ENCODE data around the gene STXBP1.
"Not testable (repeated sequence)": the region's sequence is repeated elsewhere in the genome, so short reads cannot be mapped to it uniquely, and the experiment has no call there.

Gene STXBP1

DNA sequence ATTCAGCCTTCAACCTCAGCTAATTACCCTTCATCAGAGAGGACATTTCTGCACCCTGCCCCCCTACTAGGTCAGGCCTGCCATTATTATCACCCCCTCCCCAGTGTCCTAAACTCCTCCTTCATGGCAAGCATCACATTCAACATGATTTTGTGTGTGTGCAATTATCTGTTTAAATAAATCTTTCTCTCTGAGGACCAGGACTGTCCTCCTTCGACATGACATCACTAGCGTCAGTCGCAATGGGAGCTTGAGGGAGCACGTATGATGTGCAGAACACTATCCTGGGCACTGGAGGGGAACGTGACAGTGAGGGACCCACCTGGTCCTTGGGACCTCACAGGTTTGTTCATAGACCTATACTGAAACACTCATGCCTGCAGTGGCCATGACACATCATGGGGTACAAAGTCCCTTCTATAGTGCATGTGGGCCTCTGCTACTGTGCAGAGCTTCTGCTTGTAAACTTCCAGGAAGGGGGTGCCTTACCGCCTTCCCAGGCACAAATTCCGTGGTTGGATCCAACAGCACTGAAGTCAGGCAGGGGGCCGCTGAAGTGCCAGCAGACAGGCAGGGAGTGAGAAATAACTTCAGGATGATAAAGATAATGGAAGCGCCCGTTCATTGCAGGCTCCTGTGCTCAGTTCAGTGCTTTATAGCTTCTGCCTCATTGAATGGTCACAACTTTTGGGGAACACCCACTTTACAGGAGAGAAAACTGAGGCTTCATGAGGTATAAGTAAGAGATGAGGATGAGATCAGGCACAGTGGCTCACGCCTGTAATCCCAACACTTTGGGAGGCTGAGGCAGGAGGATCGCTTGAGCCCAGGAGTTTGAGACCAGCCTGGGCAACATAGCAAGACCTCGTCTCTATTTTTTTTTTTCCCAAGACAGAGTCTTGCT lies 36.0 kb upstream of the STXBP1 start:
- no peak for DNase-seq (ENCODE audit: low read depth)
- H3K4me3 ChIP-seq (ENCODE audit: low read depth, low read length) = no peak overlapping the region

GRCh38 chr9:127577194-127577593 lies 34.9 kb upstream of the STXBP1 start:
- not testable (repeated sequence) for DNase-seq (ENCODE audit: low read depth); H3K4me3 ChIP-seq (ENCODE audit: low read depth, low read length)

GRCh38 chr9:127578627-127578951 lies 33.5 kb upstream of the STXBP1 start:
- DNase-seq (ENCODE audit: low read depth) = no peak
- H3K4me3 ChIP-seq (ENCODE audit: low read depth, low read length) = peak overlapping the region; percentile 32

DNA sequence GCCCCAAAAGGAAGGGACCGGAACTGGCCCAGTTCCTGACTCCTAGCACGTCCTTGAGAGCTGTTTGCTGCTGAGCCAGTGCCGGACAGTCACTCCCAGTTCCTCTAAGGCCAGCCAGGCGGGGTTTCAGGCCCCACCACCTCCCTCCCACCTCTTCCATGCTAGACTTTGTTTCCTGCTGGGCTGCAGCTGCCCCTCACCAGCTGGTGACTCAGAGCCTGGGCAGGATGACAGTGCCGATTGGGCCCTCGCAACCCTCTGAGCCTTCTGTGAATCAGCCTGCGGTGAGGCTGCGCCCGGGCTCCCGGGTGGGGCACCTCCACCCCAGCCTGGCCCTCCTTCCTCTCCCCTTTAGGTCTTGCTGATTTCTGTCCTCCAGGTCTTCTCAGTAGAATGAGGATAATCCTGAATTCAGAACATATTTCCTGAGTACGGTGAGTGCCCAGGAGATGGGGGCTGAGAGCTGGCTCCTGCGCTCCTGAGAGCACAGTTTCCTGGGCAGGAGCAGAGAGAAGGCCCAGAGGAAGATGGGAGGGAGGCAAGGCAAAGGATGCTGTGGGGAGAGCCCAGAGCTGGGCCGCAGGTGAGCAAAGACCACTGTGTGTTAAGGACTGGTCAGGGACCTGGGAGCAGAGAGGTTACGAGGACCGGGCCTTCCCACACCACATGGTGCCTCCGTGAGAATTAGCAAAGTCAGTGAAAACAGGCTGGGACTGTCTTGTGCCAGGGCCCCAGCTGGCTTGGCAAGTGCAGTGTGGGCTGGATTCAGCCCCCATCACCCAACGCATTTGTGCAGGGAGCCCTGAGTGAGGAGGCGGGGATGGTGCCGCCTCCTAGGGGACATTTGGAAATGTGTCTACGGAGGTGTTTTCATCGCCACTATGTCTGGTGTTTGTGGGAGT lies 32.9 kb upstream of the STXBP1 start:
- peak overlapping the region; percentile 45 for H3K4me3 ChIP-seq (ENCODE audit: low read depth, low read length)
- DNase-seq (ENCODE audit: low read depth) = peak; percentile 93

DNA sequence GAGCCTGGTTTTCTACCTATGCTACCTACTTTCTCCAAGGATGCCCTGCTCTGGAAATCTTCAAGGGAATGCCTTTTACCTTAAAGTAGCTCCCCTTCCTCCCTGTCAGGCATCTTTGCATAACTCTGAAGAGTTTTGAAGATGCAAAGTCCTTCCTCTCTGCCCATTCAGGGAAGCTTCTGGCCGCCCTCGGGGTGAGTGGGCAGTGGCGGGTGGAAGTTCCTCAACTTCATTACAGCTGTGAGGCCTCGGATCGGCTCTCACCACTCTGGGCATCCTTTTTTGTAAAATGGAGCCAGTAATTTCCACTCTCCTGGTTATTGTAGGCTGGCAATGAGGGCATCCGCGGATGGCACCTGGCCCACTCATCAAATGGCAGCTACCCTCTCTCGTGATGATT lies 31.7 kb upstream of the STXBP1 start:
- no peak for DNase-seq (ENCODE audit: low read depth)
- H3K4me3 ChIP-seq (ENCODE audit: low read depth, low read length) = no peak overlapping the region

- H3K4me3 ChIP-seq (ENCODE audit: low read depth, low read length) = no peak overlapping the region
- no peak for DNase-seq (ENCODE audit: low read depth)
These were observed 31.1 kb upstream of the STXBP1 start for GRCh38 chr9:127580879-127581475.

DNA sequence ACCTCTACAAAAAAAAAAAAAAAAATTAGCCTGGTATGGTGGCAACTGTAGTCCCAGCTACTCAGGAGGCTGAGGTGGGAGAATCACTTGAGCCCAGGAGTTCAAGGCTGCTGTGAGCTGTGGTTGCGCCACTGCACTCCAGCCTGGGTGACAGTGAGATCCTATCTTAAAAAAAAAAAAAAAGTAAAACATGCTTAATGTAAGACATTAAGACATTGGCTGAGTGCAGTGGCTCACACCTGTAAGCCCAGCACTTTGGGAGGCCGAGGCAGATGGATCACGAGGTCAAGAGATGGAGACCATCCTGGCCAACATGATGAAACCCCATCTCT lies 27.6 kb upstream of the STXBP1 start:
- DNase-seq (ENCODE audit: low read depth); H3K4me3 ChIP-seq (ENCODE audit: low read depth, low read length): not testable (repeated sequence)

DNA sequence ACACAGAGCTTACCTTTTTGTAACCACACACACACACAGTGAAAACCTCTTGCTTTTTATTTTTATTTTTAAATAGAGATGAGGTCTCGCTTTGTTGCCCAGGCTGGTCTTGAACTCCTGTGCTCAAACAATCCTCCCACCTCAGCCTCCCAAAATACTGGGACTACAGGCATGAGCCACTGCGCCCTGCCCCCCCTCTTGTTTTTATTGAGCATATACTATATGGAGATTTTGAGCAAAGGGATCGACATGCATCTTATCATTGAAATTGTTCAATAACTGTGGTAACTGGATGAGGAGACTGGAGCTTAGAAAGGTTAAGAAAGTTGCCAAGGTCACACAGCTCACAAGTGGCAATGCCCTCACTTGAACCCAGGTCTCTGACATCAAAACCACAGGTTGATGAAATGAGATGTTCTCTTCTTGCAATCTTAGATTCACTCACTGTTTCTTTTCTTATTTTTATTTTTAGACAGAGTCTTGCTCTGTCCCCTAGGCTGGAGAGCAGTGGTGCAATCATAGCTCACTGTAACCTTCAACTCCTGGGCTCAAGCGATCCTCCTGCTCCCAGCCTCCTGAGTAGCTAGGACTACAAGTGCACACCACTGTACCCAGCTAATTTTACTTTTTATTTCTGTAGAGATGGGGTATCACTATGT lies 26.8 kb upstream of the STXBP1 start:
- no peak for DNase-seq (ENCODE audit: low read depth)
- no peak overlapping the region for H3K4me3 ChIP-seq (ENCODE audit: low read depth, low read length)

DNA sequence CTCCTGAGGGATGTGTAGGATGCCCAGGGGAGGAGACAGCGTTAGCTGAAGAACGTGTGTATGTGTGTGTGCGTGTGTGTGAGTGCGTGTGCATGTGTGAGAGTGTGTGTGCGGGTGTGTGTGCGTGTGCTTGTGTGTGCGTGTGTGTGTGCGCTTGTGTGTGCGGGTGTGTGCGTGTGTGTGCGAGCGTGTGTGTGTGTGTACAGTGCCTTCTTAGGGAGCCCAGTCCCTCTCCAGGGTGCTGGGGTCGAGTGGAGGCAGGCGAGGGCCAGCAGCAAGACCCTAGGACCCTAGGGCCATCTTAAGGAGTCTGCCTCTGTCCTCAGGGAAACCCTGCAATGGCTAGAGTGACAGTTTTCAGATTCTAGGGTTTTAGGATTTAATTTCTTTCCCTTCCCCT lies 26.0 kb upstream of the STXBP1 start:
- no peak overlapping the region for H3K4me3 ChIP-seq (ENCODE audit: low read depth, low read length)
- no peak for DNase-seq (ENCODE audit: low read depth)

- no peak for DNase-seq (ENCODE audit: low read depth)
- H3K4me3 ChIP-seq (ENCODE audit: low read depth, low read length) = no peak overlapping the region
These were observed 25.5 kb upstream of the STXBP1 start for GRCh38 chr9:127586537-127586936.

DNA sequence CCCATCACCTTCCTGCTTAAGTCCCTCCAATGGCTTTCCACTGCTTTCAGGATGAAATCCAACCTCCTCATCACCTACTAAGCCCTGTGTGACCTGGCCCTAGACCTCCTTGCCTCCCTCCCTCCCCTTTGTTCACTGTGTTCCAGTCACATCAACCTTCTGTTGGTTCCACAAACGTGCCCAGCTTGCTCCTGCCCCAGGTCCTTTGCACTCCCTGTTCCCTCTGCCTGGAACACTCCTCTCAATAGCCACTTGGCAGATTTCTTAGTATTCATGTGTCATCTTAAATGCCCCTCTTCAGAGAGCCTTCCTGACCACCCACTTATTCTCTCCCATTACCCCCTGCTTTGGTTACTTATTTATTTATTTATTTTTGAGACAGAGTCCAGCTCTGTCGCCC lies 24.1 kb upstream of the STXBP1 start:
- no peak for DNase-seq (ENCODE audit: low read depth)

GRCh38 chr9:127588740-127589506 lies 23.2 kb upstream of the STXBP1 start:
- no peak overlapping the region for H3K4me3 ChIP-seq (ENCODE audit: low read depth, low read length)
- DNase-seq (ENCODE audit: low read depth) = no peak

More for the DNA sequence above, 24.1 kb upstream of the STXBP1 start:
- no peak overlapping the region for H3K4me3 ChIP-seq (ENCODE audit: low read depth, low read length)

DNA sequence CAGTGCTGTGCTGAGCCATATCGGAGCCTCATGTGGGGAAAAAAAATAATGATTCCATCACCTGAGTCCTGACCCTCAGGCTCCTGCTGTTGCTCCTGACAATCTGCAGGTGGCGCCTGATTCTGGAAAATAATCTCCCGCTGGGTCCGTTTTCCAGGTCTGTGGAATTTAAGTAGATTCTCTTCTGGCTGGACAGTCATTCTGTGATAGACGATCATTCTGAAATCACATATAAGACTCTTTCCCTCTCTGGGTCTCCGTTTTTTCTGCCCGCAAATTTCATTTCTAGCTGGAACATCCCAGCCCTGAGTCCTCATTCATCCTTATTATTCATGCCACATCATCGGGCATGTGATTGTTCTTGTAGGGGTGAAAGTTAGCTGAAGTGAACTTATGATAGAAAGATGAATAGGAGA lies 22.1 kb upstream of the STXBP1 start:
- H3K4me3 ChIP-seq (ENCODE audit: low read depth, low read length) = no peak overlapping the region
- no peak for DNase-seq (ENCODE audit: low read depth)

GRCh38 chr9:127595611-127596010 lies 16.5 kb upstream of the STXBP1 start:
- no peak overlapping the region for H3K4me3 ChIP-seq (ENCODE audit: low read depth, low read length)
- DNase-seq (ENCODE audit: low read depth) = no peak

DNA sequence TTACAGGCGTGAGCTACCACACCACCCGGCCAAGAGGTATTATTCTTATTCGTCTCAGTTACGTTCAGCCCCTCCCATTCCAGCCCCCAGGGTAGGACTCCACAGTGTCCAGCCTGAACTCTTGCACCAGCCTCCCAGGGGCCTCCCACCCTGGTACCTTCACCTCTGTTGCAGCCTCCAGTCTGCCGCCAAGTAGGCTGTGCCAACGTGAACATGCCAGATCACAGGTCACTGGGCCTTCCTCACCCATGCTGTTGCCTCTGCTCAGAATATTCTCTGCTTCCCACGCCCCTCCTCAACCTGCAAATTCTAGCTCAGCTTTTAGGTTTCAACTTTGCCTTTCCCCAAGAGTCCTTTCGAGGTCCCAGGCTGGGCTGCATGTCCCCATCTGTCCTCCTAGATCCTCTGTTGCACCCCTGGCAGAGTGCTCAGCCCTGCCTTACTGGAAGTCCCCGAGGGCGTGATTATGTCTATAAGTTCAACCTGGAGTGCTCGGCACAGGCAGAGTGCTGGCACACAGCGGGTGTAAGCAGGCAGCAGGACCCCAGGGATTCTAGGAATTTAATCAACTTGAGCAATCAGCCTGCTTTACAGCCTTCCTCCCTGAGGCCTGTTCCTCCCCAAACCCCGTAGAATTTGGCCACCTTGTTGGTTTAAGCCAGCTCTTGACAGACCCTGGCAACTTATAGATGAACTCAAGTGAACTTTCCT lies 13.1 kb upstream of the STXBP1 start:
- no peak overlapping the region for H3K4me3 ChIP-seq (ENCODE audit: low read depth, low read length)
- DNase-seq (ENCODE audit: low read depth) = no peak

DNA sequence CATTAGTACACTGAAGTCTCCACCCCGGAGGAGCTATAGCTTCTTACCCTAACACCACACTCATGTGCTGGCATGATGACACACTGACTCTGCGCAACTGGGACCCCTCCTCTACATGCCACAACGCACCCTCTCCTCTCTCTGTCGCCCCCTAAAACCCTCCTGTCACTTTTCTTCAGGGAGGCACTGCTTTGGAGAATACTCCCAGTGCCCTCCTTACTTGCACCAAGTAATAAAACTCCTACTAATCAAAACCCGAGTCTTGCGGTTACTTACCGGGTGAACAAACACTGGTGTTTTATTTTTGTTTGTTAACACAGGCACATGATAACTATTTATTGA lies 12.6 kb upstream of the STXBP1 start:
- DNase-seq (ENCODE audit: low read depth) = no peak
- no peak overlapping the region for H3K4me3 ChIP-seq (ENCODE audit: low read depth, low read length)

GRCh38 chr9:127603226-127603625 lies 8.9 kb upstream of the STXBP1 start:
- H3K4me3 ChIP-seq (ENCODE audit: low read depth, low read length) = no peak overlapping the region
- DNase-seq (ENCODE audit: low read depth) = no peak

DNA sequence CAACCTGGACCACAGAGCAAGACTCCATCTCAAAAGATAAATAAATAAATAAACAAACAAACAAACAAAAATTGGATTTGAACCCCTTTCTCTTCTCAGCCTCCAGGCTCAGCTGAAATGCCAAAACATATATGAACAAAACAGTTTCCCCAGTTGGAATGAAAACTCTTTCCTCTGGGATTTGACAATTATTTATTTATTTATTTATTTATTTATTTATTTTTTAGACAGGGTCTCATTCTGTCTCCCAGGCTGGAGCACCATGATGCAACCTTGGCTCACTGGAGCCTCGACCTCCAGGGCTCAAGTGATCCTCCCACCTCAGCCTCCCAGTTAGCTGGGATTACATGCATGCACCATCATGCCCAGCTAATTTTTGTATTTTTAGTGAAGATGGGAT lies 6.0 kb upstream of the STXBP1 start:
- no peak overlapping the region for H3K4me3 ChIP-seq (ENCODE audit: low read depth, low read length)
- DNase-seq (ENCODE audit: low read depth) = no peak

Data from skeletal muscle cell (primary cell).